HG03558 (cell line): ENCODE results near the gene MAP3K14.

Source experiments
- ATAC-seq: cut with Tn5 transposase; IDR thresholded peaks from one replicate; pipeline ENCODE4 v1.9.1; 2021; ENCODE audit warnings: moderate number of reproducible peaks; ENCODE audit not compliant: unreplicated experiment; ENCODE audit errors: extremely low read depth

The MAP3K14 gene

DNA sequence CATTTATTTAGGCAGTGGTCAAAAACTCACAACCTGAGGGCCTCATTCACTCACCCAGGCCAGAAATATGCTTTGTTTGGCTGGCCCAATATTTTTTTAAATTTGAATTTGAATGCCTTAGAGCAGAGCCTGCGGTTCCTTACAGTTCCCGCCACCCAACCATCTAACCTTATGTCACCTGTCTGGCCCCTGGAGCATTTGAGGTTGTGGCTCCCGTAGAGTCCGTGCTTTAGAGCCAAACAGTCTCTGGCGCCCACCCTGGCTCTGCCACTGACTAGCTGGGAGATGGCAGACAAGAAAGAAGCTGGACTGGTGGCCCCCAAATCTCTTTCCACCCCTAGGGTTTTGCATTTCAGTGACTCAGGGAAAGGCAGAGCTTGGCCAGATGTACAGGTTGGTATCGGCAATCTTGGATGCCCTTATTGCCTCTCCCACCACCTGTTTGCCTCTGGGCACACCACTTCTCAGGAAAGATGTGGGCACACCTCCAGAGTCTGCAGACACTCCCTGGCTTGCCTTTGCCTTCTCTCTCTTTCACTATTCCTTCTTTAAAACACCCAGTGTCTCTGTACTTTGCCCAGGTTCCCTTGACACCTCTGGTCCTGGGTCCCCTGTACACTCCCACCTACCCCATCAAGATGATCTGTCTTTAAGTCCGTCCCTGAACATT, 1.9 kb upstream of the MAP3K14 start:
- ATAC-seq, result no peak

DNA sequence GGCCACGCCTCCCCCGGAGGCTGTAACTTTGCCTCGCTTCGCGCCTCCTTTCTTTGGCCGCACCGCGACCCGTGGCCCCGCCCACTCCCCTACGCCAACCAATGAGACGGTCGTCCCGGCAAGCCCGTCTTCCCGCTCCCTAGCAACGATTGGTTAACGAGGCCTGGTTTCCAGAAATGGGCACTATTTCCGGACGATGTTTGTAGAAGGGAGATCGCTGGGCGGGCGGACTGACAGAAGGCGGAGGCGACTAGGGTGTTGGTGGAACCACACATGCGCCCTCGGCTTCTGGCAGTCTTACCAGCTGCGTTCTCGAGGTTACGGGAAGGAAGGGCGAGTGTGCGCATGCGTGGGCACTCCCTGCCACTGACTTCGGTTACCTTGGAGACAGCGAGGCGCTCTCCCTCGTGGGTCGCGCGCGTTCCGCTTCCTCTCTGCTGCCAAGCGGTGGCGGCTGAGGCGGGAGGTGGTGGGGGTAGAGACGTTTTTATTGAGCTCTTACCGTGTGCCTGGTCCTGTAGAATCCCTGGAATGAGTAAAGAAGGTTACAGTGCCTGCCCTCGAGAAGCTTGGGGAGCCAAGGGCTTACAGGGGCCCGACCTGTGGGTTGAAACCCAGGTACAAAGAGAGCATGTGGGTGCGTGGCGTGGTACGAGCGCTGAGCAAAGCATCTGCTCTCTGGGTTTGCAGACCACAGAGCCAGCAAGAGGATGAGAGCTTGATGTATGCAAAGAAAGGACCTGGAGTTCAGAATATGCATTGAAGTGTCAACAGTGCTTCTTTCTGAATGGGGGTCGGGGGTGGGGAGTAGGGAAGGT, 500 bp upstream of the MAP3K14 start:
- ATAC-seq, result peak; percentile 43

DNA sequence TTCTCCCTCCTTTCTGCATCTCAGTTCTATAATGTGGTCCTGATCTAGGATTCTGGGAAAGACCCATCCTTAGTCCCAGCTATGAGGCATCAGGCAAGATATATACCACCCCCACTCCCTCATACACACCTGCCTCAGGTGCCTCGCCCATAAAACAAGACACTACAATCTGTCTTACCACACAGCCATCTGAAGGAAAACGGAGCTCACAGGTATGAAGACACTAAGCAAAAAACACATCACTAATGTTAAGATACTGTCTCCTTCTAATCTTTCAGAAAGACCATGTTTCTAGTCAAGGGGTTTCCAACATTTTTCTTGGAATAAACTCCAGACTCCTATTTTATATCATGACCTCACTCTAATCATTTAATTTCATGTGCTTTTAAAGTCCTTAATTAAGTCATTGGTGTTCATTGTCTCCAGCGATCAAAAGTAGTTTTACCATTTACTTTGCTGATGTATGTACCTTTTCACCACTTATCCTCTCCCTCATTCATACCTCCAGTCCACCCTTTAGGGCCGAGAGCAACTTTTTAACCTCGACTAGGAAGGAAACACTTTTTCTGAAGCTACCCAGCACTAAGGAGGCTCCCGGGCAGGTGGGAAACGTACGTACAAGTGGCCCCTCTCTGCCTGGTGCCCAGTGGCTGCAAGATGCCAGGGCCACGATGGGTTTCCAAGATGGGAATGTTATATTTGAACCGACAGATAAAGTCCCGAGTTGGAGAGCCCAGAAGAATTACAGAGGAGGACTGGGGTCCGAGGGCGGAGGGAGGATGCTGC, 979 bp downstream of the MAP3K14 start:
- ATAC-seq, result no peak

DNA sequence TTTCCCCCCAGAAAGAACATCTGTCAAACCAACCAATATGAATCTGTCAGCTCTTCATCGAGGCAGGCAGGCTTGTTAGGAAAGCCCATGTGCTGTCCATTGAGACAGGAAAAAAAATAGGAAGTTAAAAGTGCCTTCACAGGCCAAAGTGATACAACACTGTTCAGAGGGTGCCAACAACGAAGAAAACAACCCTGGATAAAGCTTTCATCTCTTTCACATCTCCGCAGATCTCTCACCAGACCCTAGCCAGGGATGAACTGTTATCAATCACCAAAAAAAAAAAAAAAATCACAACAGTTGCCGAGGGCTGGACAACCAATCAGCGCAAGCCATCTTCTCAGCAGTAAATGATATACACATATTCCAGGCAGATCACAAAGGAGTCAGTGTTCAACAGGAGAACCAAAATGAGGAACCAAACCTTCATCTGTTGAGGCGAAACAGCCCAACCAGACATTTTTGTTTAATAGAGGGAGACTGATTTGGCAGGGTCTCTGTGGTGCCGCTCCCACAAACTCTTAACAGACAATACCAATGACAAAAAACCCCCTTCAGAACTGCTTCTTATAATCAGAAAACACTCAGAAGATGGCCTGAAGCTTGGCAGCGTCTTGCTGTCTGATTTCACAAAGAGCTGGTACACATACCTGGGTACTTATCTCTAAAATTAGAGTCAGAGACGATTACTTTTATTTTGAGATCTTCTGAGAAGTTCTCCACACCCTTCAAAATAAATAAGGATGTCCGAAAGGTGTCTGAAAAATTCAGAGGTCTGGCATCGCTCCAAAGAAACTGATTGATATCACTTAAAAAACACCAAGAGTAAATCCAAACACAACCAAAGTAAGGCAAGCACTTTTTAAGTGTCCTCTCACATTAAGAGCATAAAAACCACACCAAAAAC, 1.8 kb downstream of the MAP3K14 start:
- ATAC-seq, result no peak

DNA sequence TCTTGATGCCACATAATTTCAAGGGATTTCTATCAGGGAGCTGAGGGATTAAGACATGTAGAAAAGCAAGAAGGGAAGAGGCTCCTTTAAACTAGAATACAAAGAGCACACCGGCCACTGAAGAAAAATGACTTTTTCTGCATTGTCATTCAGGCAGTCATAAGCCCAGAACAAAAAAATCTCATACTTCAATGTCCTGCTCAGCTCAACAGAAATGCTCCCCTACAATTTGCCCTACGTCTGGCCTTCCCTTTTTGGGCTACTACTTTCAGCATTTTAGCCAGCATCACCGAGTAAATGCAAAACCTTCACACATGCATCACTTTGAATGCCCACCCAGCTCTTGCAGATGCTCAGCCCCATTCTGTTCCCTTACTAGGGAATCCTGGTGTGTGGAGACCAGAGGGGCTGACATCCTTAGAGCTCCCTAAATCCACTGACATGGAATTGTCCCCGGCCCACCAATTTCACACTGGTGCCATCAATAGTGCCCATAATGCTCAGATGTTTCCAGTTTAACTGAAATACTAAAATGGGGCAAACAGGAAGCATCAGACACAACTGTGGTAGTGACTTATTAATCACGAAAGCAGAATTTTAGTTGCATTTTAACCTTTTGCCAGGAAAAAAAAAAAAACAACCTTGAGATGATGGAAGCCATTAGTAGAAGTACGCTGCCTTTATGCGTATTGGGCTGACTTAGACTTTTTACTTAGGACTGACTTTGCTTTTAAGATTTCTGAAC, 2.7 kb downstream of the MAP3K14 start:
- no peak for ATAC-seq

DNA sequence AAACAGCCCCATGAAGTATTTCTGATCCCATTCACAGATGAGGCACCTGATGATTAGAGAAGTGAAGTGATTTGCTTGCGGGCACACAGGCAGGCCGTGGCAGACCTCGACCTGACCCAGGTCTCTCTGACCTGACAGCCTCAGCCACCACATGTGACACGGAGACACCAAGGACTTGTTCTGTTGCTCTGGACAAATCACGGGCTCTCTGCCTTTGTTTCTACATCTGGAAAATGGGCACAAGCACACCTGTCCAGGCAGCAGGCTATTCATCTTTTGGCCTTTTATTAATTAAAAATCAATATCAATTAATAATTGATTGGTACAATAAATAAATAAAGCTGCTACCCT, 3.4 kb downstream of the MAP3K14 start:
- no peak for ATAC-seq

DNA sequence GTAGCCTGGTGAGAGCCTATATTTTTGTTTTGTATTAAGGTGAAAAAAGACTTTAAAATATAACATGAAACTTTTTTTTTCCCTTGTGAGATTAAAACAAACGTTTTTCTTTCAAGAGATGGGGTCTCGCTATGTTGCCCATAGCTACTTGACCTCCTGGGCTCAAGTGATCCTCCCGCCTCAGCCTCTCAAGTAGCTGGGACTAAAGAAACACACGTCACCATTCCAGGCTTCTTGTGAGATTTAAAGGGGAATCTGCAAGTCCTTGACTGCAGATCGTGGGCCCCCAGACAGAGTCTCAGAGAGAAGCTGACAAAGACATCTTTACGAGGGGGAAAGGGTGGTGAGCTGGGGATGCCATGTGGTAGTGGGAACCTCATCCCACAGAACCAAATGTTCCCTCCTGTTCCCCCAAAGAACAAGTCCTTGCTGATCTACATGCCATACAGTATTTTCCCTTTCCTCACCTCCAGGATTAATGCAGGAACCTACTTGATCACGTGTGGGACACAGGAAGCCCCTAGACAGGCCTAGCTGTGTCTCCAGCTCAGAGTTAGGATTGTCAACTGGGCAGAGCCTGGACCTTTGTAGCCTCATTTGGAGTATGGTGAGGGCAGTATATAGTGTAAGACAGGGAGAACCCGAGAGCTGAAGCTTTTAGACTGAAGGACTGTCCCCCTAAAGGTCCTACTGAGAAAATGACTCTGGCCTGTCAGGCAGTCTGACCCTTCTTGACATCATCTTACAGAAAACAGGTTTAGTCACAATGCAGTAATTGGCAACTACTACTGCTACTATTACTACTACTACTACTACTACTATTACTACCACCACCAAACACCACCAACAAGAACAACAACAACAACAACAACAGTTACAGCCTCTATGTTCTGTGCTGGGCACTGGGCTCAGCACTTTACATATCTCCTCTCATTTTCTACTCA, 4.1 kb downstream of the MAP3K14 start:
- ATAC-seq, result no peak

DNA sequence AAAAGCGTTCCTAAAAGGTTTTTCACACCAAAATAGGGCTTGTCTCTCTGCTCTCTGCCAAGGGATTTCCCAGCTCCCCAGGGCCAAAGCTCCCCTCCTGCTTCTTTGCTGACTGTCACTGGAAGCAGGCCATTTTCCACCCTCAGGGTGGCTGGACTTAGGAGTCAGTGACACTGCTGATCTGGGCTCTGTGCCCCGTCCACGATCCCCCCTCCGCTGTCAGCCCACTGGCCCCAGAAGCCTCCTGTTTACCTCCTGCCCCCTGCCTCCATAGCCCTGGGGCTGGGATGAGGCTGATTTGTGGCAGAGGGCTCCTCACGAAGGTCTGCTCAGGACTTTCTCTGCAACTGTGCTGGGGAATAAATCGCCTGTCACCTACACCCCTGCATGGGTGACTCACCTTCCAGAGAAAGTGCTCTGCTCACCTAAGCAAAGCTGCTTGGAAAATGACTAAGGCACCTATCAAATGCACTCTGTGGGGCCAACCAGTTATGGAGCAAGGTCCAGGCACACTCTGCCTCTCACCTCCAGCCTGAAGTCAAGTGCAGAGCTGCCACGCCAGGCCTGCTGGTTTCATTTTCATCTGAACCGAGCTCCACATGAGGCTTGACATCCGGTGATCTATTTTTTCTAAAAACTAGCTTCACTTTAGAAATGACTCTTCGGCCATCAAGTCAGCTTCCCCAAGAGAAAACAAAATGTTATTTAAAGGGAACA, 4.9 kb downstream of the MAP3K14 start:
- no peak for ATAC-seq

DNA sequence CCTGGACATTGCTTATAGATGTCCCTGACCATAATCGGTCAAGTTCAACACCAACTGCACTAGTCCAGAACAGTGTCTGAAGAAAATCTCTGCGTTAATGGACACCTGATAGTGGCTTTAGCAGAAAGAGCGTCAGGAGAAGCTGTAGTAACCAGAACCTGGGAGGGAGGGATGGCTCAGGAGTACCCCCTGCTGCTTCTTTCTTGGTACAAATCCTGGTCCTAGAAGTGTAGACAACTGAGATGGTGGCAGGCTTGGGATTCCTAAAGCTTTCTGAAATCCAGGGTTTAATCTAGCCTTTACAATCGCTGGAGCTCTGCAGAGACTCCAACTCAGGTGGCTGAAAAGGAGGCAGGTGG, 5.4 kb downstream of the MAP3K14 start:
- ATAC-seq, result no peak

DNA sequence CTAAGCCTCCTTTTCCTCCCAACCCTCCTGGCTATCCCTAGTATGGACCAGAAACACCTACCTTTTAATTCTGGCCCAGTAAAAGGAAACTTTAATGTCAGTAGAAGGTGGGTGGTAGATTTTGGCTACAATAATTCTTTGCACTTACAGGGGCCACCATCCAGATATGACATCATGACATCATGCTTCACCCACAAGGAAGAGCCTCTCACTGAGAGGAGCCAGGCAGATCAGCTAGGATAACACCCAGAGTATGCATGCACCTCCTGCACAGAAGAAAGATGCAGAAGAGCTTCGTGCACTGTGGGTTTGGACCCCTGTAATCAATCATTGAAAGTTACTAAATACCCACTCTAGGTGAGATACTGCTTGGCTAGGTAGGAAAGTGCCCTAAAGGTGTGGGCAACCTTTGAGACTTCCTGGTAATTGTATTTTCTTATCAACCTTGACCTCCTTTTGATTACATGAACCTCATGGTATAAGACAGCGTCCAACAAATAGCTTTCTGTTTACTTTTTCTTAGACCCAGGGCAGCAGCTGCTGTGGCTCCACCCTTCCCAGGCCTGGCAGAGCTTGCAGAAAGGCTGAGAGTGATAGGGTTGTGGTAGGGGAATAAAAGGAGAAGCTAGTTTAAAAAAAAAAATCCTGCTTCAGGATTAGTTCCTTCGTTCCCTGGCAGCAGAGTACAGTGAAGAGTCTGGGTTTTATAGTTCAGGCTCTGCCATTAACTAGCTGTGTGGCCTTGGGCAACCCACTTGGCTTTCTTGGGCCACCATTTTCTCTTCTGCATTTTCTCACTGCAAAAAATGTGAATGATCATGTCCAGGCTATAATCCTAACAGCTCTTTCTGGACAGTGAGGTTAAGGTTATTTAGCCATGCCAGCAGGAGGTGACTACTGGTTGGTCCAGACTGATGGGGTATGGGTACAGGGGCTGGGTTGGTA, 6.2 kb downstream of the MAP3K14 start:
- no peak for ATAC-seq

DNA sequence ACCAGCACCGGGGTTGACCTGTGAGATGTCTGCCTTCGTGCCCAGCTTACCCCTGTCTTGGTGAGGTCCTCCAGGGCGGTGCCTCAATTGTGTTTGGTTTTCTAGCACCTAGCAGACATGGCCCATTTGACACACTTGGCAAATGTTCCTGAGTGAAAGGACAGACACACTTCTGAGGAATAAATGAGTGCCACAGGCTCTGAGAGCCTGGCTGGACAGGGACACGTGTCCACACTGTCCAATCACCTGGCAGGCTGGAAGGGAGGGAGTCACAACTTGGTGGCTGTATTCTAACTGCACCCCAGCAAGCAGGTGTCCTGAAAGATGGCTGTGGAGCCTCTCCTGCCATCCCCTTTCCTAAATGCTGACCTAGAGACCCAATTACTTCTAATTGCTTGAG, 7.4 kb downstream of the MAP3K14 start:
- no peak for ATAC-seq

DNA sequence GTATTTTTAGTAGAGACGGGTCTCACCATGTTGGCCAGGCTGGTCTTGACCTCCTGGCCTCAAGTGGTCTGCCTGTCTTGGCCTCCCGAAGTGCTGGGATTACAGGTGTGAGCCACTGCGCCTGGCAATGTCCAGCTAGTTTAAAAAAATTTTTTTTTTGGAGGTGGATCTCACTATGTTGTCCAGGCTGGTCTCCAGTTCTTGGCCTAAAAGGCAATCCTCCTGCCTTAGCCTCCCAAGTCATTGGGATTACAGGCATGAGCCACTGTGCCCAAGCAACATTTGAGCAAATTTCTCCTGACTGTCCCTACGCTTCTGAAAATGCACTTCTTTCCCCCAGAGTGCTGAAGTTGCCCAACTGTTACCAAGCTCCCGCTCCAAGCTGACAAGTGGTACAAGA, 8.0 kb downstream of the MAP3K14 start:
- ATAC-seq, result no peak

DNA sequence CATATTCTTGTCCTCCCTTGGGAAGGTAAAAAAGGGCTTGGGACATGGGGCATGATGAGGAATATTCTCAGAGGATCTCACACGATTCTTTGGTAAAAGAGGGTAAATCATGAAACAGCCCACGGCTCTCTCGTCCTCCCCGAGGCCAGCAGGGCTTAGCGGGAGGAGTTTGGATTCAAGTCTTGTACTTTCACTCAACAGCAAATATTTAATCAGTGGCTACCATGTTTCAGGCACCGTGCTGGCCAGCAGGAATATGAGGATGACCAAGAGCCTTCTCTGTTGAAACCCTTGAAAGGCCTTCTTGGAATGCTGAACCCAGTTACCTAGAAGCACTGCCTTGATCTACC, 8.8 kb downstream of the MAP3K14 start:
- no peak for ATAC-seq

DNA sequence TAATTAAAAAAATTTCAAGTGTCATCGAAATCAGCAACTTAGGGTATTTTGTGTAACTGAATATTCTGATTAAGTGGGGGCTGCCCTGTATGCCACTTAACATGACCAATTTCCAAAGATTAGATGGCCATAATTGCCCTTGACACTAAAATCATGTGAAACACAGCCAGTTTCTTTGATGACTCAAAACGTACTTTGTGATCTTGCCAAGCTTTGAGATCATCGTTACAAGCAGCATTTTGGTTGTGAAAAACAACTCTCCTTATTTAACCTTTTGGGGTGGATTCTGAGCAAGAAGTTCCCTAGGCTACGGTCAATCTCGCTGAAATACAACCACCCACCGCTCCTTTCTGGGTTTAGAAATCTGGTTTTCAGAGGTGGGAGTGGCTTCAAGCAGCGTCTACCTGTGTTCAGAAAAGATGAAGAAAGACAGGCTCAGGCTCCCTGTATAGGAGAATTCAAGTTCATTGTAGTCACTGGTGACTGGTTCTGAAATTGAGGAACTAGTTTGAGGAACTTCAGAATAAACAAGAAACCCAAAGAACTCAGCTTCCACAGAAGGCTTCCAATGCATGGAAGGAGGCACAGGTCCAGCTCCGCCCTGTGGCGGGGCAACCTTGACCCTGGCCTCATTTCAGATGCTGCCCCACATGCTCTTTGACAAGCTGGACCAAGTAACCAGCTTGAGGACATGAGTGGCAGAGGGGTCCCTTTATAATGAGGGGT, 9.4 kb downstream of the MAP3K14 start:
- ATAC-seq, result no peak

DNA sequence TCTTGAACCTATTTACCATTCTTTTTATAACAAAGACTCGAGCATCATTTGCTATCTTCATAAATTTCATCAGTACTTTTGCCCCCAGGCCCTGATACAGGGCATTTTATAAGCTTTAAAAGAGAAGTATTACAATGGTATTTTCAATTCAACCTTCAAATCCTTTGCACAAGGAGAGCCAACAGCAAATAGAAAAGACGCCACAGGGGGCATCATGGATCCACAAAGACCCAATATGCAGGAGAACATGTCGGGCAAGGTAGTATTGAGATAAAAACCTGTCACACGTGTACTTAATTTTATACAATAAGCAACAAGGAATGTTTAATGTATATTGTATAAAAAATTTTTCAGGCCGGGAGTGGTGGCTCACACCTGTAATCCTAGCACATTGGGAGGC, 10.2 kb downstream of the MAP3K14 start:
- ATAC-seq, result no peak

DNA sequence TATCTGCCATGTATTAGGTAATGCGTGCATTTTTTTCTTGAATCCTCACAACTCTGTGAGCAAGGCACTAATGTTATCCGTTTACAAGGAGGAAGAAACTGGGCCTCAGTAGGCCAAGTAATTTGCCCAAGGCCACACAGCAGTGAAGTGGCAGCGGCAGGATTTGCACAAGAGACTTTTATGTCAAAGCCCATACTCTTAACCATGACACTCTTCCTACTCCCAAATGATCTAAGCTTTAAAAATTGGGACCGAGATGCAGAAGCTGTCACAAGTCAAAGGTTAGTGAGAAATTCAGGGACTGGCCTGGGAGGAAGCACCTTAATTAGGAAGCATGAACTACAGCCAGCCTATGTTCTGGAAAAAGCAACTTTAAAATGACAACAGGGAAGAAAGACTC, 10.7 kb downstream of the MAP3K14 start:
- ATAC-seq, result no peak
